GM19238 (cell line): ENCODE measurements around the gene PRPSAP2.
A peak's percentile ranks its signal among the peaks of the same experiment; 100 is the strongest.
"Not testable (repeated sequence)": the region's sequence is repeated elsewhere in the genome, so short reads cannot be mapped to it uniquely, and the experiment has no call there.

Source experiments
- DNase-seq: peaks from one replicate; pipeline ENCODE4 v3.0.0; 2011; ENCODE audit warnings: low spot score; ENCODE audit not compliant: insufficient read length

The PRPSAP2 gene, protein sequence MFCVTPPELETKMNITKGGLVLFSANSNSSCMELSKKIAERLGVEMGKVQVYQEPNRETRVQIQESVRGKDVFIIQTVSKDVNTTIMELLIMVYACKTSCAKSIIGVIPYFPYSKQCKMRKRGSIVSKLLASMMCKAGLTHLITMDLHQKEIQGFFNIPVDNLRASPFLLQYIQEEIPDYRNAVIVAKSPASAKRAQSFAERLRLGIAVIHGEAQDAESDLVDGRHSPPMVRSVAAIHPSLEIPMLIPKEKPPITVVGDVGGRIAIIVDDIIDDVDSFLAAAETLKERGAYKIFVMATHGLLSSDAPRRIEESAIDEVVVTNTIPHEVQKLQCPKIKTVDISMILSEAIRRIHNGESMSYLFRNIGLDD

GRCh38 chr17:18857864-18858566 is at the start of gene PRPSAP2:
TSS of gene PRPSAP2 (plus strand) at chr17:18858131. CDS start at chr17:18865834, 7,703 bp downstream.
- DNase-seq = peak; percentile 85

DNA sequence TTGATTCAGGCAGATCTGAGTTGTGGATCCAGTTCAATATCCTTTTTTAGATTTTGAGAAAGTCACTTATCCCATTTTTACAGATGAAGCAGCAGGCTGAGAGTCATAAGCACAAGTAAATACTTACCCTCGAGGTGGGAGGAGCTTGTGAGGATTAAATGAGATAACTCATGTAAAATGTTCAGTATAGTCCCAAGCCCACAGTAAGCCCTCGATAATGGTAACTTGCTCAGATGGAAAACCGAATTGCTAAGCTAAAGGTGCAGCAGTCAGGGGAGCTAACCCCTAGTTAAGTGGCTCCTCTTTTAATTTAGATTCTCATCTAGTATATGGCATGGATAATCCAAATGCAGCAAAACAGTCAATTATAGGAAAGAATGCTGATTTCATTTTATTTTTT is 42.0 kb upstream of the PRPSAP2 start:
- DNase-seq = not testable (repeated sequence)

- not testable (repeated sequence) for DNase-seq
These were observed 41.2 kb upstream of the PRPSAP2 start for GRCh38 chr17:18816489-18817371.

GRCh38 chr17:18821430-18821829 is 36.5 kb upstream of the PRPSAP2 start:
- not testable (repeated sequence) for DNase-seq

DNA sequence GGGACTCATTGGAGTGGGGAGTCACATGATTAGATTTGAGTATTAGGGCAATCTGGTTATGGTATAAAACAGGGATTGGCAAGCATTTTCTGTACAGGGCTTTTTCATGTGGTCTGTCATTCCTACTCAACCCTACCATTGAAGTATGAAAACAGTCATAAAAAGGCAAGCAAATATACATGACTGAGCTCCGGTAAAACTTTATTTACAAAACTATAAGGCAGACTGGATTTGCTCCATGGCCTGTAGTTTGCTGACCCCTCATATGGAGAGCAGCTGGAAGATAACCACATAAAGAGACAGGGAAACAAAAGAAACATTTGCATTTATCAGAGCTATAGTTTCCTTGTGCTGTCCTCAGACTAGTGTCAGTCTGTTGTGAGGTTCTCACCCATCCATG is 30.3 kb upstream of the PRPSAP2 start:
- DNase-seq = not testable (repeated sequence)

- no peak for DNase-seq
These were observed 9.4 kb upstream of the PRPSAP2 start for GRCh38 chr17:18848501-18848900.

GRCh38 chr17:18850679-18851078 is 7.3 kb upstream of the PRPSAP2 start:
- DNase-seq = no peak

GRCh38 chr17:18851201-18851600 is 6.7 kb upstream of the PRPSAP2 start:
- no peak for DNase-seq

GRCh38 chr17:18854956-18855355 is 3.0 kb upstream of the PRPSAP2 start:
- DNase-seq = no peak

- DNase-seq = peak; percentile 77
These were observed 1.9 kb upstream of the PRPSAP2 start for GRCh38 chr17:18855831-18856569.

GRCh38 chr17:18856570-18856915 is 1.4 kb upstream of the PRPSAP2 start:
- no peak for DNase-seq

DNA sequence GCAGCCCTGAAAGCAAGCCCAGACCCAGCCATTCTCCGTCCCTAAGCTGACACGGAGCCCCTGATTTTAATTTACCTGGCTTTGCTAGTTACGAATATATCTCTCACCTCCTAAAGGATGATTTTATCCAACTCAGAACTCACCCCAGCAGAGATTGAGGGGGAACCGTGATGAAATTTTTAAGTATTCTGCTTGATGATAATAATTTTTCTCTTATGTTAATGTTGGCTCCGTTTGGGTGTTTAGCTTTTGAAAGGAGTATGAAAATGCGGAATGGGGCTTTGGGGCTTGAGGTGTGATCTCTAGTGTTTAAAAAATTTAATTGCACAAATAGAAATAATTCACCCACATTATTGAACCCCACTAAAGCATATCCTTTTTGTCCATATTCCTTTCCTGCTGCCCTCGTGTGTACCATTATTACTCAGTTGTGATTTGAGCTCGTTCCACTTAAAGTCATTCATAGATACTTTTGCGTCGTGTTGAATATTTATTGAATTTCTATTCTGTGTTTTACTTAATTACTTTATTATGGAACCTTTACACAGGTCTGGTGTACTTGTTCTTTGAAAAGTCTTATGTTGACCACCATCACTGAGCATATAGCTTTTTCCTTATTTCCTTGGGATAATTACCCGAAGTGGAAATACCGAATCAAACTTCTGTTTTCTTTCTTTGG is 775 bp downstream of the PRPSAP2 start:
- no peak for DNase-seq

GRCh38 chr17:18859256-18859655 is 1.3 kb downstream of the PRPSAP2 start:
- no peak for DNase-seq

DNA sequence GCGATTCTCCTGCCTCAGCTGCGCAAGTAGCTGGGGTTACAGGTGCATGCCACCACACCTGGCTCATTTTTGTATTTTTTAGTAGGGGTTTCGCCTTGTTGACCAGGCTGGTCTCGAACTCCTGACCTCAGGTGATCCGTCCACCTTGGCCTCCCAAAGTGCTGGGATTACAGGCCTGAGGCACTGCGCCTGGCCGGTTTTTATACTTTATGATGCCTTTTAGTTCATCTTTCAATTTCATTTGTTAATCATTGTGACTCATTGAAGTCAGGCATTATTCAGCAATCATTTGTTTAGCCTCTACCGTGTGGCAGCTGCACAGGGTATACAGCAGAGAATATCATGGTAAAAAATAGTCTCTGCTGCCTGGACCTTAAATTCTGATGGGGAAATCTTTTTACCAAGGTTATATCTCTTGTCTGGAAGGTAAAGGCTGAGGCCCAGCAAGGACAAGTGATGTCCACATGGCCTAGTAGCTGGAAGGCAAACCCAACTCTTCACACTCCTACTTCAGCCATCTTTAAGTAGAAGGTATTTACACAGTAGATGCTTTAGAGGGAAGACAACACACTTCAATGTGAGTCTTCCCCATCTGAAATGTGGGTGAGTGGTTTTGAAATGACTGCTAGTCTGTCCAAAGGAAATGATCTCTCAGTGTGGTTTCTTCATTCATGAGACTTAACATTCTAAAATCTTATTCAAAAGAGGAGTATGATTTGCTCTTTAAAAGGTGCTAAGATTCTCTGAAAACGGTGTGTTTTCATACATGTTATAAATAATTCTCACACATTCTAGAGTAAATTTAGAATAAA is 2.4 kb downstream of the PRPSAP2 start:
- peak; percentile 48 for DNase-seq

- DNase-seq = no peak
These were observed 4.1 kb downstream of the PRPSAP2 start for GRCh38 chr17:18862011-18862410.

DNA sequence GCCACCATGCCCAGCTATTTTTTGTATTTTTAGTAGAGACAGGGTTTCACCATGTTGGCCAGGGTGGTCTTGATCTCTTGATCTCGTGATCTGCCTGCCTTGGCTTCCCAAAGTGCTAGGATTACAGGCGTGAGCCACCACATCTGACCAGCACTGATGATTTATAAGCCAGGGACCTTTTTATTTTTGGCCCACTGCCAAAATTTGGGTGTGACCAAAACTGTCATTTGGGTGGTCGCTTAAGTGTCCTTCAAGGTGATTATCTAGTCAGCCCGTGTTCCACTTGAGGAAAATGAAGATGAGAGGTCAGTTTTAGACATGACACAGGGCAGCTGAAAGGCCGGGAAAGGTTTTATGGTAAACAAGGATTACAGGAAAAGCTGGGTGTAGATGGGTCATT is 7.1 kb downstream of the PRPSAP2 start:
- not testable (repeated sequence) for DNase-seq

- no peak for DNase-seq
These were observed 9.2 kb downstream of the PRPSAP2 start for GRCh38 chr17:18866866-18867813.

DNA sequence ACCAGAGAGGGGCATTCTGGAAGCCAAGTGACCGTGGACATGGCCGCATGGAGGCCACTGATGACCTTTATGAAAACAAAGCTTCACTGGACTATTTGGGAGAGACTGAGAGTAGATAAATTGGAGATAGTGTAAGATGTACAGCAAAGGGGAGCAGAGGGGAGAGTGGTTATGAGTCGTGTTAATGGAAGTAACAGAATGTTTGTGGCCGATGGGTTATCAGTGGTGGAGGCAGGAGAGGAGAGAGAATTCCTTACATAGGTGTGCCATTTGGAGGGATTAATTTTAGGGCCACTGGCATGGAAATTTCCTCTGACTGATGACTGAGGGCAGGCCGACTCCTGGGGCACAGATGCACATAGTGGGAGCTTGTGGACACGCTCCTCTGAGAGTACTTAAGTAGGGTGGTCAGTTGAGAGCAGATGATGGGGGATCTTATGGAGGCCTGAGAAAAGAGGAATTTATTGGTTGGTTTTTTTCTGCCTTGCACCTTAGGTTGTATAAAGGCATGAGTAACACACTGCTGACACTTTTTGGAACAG is 19.2 kb downstream of the PRPSAP2 start:
- DNase-seq = no peak
